NOMO-1 treated with DMSO at 0.1 percent for 48 hours (cell line): Measurements from ENCODE around the gene SEMA3F.

ENCODE experiments used
- DNase-seq: peaks from one replicate; lab custom pipeline; 2025; ENCODE audit not compliant: unreplicated experiment; lab: John Stamatoyannopoulos, UW

The SEMA3F gene

DNA sequence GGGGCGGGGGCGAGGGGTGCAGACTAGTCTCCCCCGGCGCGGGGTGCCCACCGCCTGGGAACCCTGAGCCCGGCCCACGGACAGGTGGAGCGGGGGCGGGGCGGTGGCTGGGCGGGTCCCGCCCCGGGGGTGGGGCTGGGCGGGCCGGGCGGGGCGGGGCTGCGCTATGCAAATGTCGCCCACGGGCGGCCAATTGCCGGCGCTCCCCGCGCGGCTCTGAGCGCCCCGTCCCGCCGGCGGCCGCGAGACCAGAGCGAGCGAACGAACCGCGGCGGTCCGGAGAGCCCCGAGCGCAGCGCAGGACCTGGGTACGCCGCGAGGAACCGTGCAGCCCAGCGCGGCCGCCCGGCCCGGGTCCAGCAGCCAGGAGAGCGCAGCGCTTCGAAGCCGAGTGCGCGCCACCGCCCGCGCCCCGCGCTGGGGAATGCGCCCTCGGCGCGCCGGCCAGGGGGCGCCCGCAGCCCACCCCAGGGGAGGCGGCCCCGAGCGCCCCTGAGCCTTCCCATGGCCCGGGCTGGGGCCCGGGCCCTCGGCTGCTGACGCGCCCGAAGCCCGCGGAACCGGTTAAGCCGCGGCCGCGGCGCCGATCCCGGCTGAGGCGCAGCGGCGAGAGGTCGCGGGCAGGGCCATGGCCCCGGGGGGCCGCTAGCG lies at the start of gene SEMA3F:
Gene SEMA3F (plus strand): TSS at position 485 of the 651 bp plus-strand sequence. CDS start 4,299 bp downstream, outside the sequence.
- DNase-seq = peak; percentile 67

DNA sequence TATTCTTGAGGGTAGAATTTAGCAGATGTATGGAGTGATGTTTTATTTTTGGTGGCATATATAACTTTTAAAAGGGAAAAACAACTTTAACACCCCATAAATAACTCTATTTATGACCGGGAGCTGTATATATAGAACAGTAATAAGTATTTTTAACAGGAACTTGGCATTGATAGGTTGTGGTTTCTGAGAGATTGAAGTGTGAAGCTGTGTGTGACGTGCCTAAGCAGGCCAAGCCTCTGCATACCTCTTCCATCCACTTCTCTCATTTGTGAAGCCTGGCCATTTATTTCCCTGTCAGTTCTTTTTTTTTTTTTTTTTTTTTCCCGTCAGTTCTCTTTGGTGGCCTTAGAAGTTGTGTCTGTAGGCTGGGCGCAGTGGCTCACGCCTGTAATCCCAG lies 43.4 kb upstream of the SEMA3F start:
- no peak for DNase-seq

DNA sequence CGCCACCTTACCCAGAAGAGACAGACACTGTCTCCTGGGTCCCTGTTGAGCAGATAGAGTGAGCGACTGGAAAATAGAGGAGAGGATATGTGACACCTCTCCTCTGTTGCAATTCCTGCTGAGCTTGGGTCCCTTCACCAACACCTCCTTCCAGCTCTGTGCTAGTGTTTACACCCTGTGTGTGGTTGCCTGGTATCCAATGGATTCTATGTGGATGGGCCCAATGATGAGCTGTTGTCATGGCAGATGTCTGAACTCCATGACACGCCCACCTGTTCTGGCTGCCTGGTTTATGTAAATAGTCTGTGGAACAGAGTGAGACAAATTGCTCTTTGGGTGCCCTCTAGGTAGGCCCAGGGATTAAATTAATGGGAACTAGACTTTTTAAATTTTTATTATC lies 42.7 kb upstream of the SEMA3F start:
- DNase-seq = no peak

DNA sequence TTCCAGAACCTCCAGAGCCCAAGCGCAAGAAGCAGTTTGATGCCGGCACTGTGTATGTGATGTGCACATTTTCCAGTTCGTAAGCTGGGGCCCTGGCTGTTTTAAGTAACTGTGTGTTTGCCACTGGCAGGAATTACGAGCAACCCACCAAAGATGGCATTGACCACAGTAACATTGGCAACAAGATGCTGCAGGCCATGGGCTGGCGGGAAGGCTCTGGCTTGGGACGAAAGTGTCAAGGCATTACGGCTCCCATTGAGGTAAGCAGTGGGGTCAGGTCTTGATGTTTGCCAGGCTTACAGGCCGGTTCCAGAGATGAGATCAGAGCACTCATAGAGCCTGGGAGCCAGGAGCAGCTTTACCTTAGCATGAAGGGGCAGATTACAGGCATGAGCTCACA lies 38.0 kb upstream of the SEMA3F start:
- no peak for DNase-seq

DNA sequence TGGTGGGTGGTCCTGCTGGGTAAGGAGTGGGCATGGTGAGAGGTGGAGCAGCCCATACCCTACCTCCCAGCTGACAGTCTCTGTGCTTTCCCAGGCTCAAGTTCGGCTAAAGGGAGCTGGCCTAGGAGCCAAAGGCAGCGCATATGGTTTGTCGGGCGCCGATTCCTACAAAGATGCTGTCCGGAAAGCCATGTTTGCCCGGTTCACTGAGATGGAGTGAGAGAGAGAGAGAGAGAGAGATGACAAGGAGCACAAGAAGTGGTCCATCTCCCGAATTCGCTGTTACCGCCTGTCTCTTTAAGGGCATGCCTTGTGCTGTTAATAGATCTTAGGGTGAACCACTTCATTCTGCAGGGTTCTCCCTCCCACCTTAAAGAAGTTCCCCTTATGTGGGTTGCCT lies 36.9 kb upstream of the SEMA3F start:
- no peak for DNase-seq

DNA sequence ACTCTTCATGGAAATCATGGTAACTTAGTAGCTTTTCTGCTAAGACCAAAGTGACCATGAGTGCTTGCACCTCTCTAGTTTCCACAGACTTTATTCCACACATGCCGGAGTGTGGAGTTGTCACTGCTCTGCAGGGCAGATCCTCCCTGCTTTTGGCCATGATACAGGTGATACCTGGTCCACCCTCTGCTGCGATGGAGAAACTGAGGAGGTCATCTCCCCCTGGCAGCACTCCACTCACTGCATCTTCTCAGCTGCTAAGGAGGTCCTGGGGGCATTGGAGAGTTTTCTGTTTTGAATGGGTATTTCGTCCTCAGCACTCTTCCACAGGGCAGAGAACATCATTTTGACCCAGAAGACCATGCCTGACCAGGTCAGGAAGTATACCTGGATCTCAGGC lies 35.3 kb upstream of the SEMA3F start:
- DNase-seq = no peak

DNA sequence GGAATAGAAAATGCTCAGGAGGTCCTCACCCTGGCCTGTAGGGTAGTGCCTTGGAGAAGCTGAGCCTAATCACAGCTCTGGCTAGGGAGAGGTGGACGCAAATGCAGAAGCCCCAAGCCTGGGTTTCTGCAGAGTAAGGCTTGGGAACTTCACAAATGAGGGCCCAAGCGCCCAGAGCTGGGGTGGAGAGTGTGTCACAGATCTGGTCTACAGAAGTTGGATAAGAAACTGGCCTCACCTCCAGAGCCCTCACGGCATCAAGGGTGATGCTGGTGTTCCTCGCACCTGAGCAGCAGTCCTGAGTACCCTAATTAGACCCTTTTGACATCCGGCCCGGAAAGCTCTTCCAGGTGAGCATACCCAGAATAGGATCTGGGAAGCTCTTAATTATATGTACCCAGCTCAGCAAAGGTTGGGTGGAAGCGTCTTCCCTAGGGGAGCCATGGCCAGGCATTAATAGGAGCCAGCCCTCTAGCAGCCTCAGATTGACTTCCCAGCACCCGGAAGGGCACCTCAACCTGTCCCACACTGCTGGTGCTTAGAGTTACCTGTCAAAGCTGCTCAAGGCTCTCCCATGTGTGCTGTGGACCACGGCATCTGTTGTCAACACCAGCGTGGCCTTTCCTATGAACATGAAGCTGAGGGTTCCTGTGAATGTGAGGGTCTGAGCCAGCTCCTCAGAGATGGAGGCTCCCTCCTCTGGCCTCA lies 34.6 kb upstream of the SEMA3F start:
- no peak for DNase-seq

DNA sequence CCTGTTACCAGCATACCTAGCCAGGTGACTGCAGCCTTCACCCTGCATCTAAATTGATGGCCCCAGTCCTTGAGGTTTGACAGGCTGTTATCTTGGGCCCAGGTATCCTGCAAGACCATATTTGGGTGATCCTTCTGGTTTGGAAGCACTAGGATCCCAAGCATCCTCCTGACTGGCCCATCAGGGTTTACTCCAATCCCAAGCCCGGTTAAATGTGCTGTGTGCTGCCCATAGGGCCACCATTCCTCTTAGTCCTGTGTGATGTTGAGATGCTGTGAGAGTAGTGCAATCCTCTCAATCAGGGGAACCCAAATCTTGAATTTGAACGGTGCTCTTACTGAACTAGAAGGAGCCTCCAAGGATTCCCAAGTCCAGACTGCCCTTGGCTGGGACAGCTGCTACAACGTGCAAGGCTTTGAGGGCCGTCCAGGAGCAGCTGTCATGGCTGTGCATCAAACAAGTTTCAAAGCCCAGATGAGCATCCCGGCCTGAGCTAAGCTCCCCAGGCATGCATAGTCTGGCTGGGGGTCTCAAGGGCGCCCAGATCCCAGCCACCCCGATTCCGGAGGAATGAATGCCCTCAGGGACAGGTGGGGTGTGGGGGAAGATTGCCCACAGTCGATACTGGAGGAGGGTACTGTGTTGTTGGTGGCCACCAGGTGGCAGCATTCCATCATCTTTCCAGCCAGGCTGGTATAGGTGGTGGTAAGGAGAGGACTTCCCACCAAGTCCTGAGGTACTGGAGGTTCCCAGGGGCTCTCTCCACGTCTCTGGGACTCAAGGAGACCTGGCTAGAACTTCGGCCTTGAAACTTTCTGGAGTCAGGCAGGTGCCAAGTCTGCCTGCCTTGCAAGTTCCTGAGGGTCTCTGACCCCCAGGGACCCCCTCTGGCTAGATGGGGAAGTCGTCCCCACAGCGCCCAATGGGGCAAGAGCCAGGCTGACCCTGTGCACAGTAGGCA lies 33.8 kb upstream of the SEMA3F start:
- DNase-seq = peak; percentile 29

DNA sequence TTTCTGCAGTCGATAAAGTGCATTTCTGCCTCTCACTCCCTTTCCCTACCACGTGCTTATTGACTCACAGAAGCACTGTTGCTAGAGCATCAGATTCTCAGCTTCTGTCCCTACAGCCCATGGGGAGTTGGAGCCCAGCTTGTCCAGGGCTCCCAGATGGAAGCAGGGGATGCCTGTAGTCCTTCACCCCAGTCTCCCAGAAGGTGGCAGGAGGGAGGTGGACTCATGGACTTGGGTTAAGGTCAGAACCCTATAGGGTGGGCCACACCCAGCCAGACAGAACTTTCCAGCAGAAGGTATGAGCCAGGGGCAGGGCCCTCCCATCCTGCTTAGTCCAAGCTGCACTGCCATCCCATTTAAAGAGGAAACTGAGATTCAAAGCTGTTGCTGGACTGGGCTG lies 33.1 kb upstream of the SEMA3F start:
- DNase-seq = no peak

DNA sequence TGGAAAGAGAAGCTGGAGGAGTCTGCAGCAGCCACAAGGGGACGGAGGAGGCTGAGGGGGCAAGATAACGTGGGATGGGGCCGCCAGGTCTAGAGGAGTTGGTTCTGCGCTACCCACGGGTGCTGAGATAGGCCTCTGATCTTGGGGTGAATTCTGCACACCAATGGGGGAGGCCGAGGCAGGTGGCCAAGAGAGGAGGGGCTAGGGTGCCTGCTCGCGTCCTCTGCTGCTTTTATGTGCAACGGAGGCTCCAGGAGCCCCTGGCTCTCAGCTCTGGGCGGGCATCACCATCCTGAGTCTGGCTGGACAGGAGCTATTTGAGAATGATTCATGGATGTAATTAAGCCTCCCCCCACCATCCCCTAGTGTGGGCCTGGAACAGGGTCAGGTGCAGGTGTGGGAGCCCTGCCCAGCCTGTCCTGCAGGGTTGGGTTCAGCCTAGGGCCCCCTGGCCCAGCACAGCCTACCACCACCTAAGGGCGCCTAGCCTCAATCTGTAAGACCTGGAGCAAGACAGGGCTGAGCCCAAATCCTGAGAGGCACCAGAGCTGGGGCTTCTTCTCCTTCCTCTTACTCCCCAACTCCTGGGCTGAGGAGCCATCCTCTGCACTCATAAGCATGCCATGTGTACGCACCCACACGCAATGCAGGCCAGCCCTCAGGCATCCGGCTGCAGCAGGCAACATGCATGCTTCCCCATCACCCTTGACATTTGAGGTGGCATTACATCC lies 32.3 kb upstream of the SEMA3F start:
- no peak for DNase-seq

DNA sequence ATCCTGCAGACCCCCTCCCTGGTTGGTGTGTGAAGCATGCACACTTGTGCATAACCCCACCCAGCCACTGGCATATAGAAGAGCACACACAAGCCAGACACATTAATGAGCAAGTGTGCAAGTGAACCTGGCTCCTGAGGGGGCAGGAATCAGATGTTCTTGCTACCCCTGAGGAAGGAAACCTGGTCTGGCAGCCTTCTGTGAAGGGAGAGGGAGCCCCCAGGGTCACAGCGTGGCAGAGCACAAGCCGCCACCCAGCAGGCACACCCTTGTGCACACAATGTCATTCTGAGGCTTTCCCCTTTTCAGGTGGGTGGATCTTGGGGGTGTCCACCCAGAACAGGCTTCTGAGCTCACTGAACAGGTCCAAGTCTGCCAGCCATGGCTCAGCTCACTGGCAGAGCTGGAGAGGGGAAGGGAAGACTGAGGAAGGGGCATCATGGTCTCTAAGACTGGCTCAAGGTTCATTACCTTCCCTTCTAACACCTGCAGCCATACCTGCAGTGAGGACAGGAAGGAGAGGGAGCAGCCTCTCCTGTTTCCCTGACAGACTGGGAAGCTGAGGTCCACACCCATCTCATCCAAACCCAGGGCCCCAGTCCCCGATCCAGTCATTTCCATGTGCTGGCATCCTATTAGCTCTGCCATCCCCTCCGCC lies 31.6 kb upstream of the SEMA3F start:
- no peak for DNase-seq

DNA sequence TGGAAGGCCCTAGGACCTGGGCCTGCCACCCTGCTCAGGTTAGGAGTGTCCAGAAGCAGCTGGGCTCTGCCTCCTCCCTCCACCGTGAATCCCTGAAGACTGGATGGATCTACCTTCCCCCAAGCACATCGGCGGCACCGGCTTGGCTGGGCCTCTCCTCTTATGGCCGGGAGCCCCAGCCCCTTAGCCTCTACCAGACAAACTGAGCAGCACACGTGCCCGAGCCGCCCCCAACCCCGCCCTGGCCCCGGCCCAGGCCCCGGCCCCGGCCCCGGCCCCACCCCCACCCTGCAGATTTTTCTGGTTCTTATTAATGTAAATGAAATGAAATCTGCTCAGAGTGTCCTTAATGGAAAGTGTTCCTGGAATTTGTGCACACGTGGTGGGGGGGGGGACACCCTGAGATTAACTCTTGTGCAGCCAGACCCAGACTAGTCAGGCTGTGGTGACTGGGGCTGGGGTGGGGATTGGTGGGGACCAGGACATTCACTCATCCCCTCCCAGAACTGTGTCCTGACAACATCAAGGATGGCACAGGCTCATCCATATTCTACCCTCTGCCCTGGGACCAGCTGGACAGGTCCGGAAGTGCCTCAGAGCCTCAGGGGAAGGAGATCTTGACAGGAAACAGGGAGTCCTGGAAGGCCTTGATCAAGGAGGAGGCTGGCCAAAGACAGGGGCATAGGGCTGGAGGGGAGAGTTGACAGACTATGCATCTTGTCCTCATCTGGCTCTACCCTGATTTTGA lies 30.9 kb upstream of the SEMA3F start:
- DNase-seq = no peak

DNA sequence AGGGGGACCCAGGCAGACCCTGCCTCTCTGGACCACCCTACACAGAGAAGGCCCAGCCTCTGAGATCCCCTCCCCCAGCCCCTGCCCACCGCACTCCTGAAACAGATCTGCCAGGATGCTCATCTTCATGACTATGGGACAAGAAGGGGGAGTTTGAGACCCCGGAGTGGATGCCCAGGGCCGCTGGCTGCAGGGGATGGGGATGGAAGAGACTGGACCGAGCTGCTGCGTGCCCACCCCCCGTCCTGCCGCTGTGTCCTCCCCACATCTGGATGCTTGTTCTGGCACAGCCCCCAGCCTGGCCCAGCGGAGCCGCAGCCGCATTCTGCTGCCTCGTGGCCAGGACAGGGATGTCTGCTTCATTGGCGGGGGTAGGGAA lies 30.3 kb upstream of the SEMA3F start:
- DNase-seq = no peak

DNA sequence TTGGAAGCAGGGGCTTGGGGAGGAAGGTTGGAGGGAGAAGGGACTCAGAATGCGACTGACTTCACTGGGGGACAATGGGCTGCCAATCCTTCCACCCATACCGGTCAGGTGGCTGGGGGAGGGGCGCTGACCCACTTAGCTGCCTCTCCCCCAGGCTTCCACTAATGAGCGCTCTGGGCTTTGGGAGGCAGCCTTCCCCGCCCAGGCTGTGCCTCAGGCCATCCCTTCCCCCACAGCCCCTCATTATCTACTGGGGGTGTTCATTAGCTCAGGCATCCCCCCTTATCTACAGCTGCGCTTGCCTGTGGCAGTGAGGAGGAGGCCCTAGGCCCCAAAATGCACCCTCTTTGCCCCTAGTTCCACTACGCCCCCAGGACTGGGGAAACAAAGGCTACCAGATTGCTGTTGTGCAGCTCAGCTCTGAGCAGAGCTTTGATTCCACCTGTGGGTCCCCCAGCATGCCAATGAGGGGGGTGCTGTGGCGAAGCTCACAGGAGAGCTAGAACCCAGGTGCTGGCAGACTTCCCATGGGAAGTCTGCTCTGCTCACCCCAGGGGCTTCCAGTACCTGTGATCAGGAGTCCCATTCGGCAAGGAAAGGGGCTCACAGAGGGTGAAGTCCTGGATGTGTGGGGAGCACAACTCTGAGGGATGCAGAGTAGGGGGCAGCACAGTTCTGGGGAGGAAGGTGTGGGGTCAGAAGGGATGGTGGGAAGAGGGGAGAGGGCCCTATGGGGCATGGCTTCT lies 29.4 kb upstream of the SEMA3F start:
- no peak for DNase-seq

DNA sequence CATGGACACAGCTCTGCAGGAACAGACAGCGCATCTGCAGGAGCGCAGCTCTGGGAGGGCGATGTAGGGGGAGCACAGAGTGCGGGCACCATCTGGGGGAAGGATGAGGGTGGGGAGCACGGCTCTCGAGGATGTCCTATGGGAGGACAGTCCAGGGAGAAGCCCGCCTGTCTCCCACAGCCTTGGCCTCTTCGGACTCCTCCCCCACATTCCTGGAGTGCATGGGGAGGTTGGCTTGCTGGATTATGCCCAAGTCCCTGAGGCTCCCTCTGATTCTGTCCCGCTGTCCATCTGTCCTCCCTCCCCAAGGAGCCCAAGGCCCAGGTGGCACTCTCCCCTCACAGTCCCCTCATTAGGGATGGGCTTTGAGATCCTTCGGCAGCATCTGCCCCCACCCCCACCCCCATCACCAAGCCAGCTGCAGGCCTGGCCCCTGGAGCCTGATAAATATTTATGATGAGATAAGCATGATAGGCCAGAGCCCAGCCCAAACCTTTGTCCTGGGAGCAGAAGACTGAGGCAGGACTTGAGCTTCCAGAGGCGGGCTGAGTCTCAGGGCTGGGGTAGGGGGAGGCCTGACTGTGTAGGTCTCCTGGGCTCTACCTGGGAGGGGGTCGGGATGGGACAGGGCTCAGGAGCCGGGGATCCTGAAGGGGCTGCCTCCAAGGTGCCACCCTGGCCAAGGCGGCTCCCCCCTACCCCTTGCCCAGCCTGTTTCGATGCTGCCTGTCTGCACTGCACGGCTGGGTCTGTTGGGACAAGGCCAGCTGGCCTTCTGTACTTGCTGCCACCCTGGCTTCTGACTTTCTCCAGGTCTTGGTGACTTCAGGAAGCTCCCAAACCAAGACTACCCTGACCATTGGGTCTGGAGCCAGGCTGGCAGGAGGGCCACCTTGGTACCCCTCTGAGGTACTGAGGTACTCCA lies 28.6 kb upstream of the SEMA3F start:
- DNase-seq = no peak

DNA sequence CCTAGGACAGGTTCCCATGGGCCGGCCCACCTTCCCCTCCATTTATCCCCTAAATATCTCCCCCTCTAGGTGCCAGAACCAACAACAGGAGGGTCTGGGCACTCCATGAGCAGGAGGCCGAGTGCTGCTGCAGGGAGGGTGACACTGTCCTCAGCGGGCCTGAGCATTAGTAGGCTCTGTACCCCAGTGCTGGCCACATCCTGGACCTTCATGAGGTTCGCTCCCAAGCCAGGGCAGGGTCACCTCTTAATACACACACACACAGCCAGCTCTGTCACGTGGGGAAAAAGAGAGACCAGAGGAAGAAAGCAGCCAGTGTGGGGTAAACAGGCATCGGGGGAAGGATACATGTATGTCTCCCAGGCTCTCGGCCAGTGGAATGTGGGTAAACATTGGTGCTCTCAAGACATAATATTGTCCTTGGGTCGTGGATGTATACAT lies 27.9 kb upstream of the SEMA3F start:
- no peak for DNase-seq

DNA sequence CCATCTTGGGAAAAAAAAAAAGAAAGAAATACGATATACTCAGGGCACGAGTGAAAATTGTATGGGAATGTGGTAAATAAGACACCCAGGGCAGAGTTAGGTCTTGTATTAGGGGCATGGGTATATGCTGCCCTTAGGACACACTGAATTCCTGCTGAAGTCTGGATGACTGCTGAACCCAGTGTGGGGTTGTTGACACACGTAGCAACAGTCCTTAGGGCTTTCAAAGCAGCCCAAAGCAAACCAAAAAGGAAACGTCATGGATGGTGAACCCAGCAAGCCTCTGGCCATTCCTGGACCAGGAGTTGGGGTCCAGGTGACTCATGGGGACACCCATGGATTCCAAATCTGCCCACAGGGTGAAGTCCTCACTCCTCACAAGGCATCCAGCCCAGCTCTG lies 27.1 kb upstream of the SEMA3F start:
- no peak for DNase-seq

DNA sequence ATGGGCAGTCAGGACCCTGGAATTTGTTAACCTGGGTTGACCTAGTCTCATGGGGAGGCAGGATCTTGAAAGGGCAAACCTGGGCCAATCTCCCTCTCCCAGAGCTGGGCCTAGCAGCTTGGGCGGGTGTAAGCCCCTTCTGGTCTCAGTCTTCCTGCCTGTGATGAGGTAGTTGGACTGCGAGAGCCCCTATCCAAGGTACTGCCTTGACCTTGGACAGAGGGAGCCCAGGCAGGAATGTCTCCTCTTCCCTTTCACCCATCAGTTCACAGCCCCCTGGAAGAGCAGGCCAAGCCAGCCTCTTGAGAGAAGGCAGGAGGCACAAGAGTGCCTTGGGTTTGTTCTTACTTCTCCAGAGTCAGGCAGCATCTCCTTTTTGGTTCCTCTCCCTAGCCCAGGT lies 24.7 kb upstream of the SEMA3F start:
- no peak for DNase-seq
